Activated naive CD4-positive, alpha-beta T cell treated with anti-CD3 and anti-CD28 coated beads, Interleukin-2, amount 10 ng/mL, durations not matched to agents 7 days and 5 days (primary cell): ENCODE results near the gene TBL3.
"Not testable (repeated sequence)": the region's sequence is repeated elsewhere in the genome, so short reads cannot be mapped to it uniquely, and the experiment has no call there.

Experiments used
- CTCF ChIA-PET: fragments of 350-600 bp; sonication (Branson Sonifier 250); formaldehyde crosslinking; loops from one replicate; lab custom pipeline; 2021; ENCODE audit warnings: antibody characterized with exemption; lab: Charles Lee
- DNase-seq: peaks from one replicate; pipeline ENCODE4 v3.0.0-alpha.2; 2020
- H3K27ac Mint-ChIP-seq: one replicate; pipeline ENCODE4 v1.8.0; 2021; ENCODE audit warnings: mild to moderate bottlenecking, moderate library complexity, mixed read lengths
- H3K27me3 Mint-ChIP-seq: one replicate; pipeline ENCODE4 v1.8.0; 2021; ENCODE audit warnings: mild to moderate bottlenecking, mixed read lengths
- H3K36me3 Mint-ChIP-seq: one replicate; pipeline ENCODE4 v1.8.0; 2021; ENCODE audit warnings: mixed read lengths
- H3K4me1 Mint-ChIP-seq: one replicate; pipeline ENCODE4 v1.8.0; 2021; ENCODE audit warnings: mixed read lengths
- H3K4me3 Mint-ChIP-seq: one replicate; pipeline ENCODE4 v1.8.0; 2021; ENCODE audit warnings: mild to moderate bottlenecking, moderate library complexity, mixed read lengths
- H3K9me3 Mint-ChIP-seq: one replicate; pipeline ENCODE4 v1.8.0; 2021; ENCODE audit warnings: mixed read lengths

Gene TBL3

DNA sequence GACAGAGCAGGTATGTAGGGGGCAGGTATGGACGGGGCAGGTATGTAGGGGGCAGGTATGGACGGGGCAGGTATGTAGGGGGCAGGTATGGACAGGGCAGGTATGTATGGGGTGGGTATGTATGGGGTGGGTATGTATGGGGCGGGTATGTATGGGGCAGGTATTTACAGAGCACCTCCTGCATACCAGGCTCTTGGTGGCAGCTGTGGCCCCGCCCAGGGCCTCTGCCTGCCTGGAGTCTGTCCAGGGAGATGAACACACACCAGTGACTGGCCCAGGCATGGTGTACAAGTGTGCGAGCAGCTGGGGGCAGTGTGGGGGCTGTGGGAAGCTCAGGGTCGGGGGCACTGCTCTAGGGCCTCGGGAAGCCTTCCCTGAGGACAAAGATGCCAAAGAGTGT lies 21.8 kb upstream of the TBL3 start:
- Mint-ChIP-seq H3K27ac (no peak overlapping the region), H3K27me3 (peaks cover 17% of the 10 kb centered on the region), H3K9me3 (no peaks in the 10 kb centered on the region), H3K4me1 (no peaks in the 10 kb centered on the region), H3K36me3 (no peaks in the 10 kb centered on the region), H3K4me3 (no peak overlapping the region)
- CTCF ChIA-PET: no interaction called here
- DNase-seq: no peak

DNA sequence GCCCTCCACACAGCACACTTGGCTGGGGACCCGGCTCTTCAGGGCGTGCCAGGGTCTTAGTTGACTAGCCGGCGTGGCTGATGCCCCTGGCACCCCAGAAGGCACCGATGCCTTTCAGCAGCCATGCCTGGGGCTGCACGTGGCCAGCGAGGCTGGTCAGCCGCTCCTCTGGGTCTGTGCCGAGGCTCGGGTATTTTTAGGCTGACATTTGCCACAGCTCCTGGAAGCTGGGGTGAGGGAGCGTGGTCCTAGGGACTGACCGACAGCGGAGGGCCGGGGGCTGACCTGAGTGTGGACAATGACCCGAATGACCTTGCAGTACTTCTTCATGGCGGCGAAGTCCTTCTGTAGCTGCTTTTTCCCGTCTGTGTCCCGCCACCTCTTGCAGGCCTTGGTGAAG lies 21.3 kb upstream of the TBL3 start:
- CTCF ChIA-PET: interaction anchor here (1.2 kb wide), 1 partner anchor 54 kb away, joined by 3 read pairs; no protein-coding TSS in a partner anchor
- no peaks in the 10 kb centered on the region for H3K9me3 Mint-ChIP-seq

DNA sequence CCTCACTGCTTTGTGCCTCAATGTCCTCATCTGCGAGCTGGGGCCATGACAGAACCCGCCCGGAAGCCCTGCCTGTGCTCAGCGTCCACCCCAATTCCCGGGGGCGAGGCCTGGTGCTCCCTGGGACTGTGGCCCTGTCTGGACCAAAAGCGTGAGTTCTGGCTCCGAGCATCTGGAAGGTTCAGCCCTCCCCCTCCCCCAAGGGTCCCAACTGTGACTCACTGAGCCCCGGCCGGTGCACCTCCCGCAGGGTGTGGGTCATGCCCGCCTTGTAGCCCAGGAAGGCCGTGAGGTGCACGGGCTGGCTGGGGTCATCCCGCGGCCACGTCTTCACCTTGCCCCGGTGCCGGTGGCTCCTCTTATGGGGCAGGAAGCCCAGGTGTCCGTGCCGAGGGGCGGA lies 18.1 kb upstream of the TBL3 start:
- Mint-ChIP-seq H3K36me3 (no peaks in the 10 kb centered on the region), H3K27me3 (peaks cover 31% of the 10 kb centered on the region), H3K4me3 (no peak overlapping the region), H3K27ac (no peak overlapping the region), H3K9me3 (no peaks in the 10 kb centered on the region), H3K4me1 (peaks cover 2% of the 10 kb centered on the region)
- no peak for DNase-seq
- CTCF ChIA-PET: no interaction called here

More for the DNA sequence above, 21.3 kb upstream of the TBL3 start:
- Mint-ChIP-seq H3K36me3 (no peaks in the 10 kb centered on the region), H3K4me3 (no peak overlapping the region), H3K4me1 (no peaks in the 10 kb centered on the region), H3K27ac (no peak overlapping the region), H3K27me3 (peaks cover 17% of the 10 kb centered on the region)
- DNase-seq: no peak

DNA sequence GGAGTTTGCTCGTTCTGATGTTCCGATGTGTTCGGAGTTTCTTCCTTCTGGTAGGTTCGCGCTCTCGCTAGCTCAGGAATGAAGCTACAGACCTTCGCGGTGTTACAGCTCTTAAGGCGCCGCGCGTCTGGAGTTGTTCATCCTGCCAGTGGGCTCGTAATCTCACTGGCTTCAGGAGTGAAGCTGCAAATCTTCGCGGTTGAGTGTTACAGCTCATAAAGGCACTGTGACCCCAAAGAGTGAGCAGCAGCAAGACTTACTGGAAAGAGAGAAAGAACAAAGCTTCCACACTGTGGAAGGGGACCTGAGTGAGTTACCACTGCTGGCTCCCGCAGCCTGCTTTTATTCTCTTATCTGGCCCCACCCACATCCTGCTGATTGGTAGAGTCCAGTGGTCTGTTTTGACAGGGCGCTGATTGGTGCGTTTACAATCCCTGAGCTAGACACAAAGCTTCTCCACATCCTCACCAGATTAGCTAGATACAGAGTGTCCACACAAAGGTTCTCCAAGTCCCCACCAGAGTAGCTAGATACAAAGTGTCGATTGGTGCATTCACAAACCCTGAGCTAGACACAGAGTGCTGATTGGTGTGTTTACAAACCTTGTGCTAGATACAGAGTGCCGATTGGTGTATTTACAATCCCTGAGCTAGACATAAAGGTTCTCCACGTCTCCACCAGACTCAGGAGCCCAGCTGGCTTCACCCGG lies 14.3 kb upstream of the TBL3 start:
- not testable (repeated sequence) for H3K9me3 Mint-ChIP-seq, H3K4me3 Mint-ChIP-seq, DNase-seq, H3K27ac Mint-ChIP-seq
- peaks cover 24% of the 10 kb centered on the region for H3K27me3 Mint-ChIP-seq
- H3K36me3 Mint-ChIP-seq: peaks cover 15% of the 10 kb centered on the region
- H3K4me1 Mint-ChIP-seq: peaks cover 28% of the 10 kb centered on the region
- CTCF ChIA-PET: interaction anchor here (0.9 to 2.2 kb wide), 2 partner anchors 12 to 183 kb away, joined by 3 to 6 read pairs; no protein-coding TSS in a partner anchor

DNA sequence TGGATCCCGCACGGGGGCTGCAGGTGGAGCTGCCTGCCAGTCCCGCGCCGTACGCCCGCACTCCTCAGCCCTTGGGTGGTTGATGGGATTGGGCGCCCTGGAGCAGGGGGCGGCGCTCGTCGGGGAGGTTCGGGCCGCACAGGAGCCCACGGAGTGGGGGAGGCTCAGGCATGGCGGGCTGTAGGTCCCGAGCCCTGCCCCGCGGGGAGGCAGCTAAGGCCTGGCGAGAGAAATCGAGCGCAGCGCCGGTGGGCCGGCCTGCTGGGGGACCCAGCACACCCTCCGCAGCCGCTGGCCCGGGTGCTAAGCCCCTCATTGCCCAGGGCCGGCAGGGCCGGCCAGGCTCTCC lies 13.7 kb upstream of the TBL3 start:
- not testable (repeated sequence) for H3K4me3 Mint-ChIP-seq, H3K9me3 Mint-ChIP-seq, H3K27ac Mint-ChIP-seq, DNase-seq
- CTCF ChIA-PET: interaction anchor here (0.9 to 2.2 kb wide), 3 partner anchors 12 to 183 kb away, joined by 3 to 6 read pairs (median 4); partner anchors contain the start of gene TBL3
- Mint-ChIP-seq H3K4me1 (peaks cover 34% of the 10 kb centered on the region), H3K27me3 (peaks cover 21% of the 10 kb centered on the region), H3K36me3 (peaks cover 20% of the 10 kb centered on the region)

DNA sequence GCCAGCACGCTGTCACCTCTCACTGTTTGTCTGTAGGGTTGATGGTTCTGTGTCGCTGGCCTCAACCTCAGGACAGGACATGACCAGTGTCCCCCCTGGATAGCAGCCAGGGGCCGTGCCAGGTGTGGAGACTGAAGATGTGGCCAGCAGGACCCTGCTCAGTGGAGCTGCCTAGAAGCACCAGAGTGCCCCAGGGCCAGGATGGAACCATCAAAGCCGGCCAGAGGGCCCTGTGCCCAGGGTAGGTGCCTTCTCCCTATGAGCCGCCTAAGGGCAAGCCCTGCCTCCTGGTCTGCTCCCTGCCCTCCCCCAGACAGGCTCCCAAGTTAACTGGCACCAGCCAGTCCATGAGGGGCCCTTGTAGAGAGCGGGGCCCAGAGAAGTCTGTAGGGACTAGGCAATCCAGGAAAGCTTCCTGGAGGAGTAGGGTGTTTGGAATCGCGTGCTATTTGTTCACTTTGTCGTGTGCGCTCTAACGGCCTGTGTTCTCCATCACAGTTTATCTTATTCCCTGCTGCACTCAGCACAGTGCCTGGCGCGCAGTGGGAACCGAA lies 13.1 kb upstream of the TBL3 start:
- Mint-ChIP-seq H3K36me3 (peaks cover 23% of the 10 kb centered on the region), H3K4me3 (peak overlapping the region; percentile 95), H3K27ac (peak overlapping the region; percentile 62), H3K4me1 (peaks cover 40% of the 10 kb centered on the region), H3K9me3 (no peaks in the 10 kb centered on the region), H3K27me3 (peaks cover 21% of the 10 kb centered on the region)
- no peak for DNase-seq
- CTCF ChIA-PET: interaction anchor here (1.8 to 2.2 kb wide), 2 partner anchors 13 kb away, joined by 4 to 6 read pairs; partner anchors contain the start of gene TBL3

DNA sequence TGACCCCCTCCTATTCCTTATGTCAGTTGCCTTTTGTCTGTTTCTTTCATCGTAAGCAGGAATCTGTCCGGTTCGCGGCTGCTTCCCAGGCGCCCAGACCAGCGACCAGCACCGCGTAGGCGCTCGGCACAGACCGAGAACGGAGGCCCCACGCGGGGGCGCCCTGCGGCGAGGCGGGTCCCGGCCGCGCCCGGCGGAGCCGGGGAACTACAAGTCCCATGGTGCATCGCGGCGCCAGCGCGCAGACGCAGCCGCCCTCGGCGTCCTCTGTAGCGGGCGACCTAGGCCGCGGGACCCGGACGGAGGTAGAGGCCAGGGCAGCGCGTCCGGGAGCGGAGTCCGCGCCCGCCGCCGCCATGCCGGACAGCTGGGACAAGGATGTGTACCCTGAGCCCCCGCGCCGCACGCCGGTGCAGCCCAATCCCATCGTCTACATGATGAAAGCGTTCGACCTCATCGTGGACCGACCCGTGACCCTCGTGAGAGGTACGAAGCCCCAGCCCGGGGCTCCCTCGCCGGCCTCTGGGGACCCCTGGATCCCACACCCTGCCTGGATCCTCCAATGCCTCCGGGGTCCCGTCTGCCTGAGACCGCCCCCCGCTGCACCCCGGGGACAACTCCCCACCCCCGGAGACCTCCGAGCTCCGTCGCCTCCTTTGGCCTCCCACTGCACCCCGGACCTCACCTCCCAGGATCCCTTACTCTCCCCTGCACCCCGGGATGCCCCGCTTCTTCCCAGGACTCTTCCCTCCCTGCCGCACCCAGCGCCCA lies 12.4 kb upstream of the TBL3 start, which contains the start of gene NDUFB10:
NDUFB10 (plus strand) TSS at position 270 of the 771 bp plus-strand sequence; CDS start at position 357, 87 bp downstream.
- peak; percentile 94 for DNase-seq
- Mint-ChIP-seq H3K36me3 (peaks cover 28% of the 10 kb centered on the region), H3K27me3 (peaks cover 20% of the 10 kb centered on the region), H3K4me3 (peak within 1 kb of the TSS; percentile 95), H3K4me1 (peaks cover 44% of the 10 kb centered on the region), H3K27ac (peak within 1 kb of the TSS; percentile 94), H3K9me3 (no peaks in the 10 kb centered on the region)
- CTCF ChIA-PET: interaction anchor here (1.8 kb wide), 1 partner anchor 12 kb away, joined by 4 read pairs; the partner anchor contains the start of gene TBL3

DNA sequence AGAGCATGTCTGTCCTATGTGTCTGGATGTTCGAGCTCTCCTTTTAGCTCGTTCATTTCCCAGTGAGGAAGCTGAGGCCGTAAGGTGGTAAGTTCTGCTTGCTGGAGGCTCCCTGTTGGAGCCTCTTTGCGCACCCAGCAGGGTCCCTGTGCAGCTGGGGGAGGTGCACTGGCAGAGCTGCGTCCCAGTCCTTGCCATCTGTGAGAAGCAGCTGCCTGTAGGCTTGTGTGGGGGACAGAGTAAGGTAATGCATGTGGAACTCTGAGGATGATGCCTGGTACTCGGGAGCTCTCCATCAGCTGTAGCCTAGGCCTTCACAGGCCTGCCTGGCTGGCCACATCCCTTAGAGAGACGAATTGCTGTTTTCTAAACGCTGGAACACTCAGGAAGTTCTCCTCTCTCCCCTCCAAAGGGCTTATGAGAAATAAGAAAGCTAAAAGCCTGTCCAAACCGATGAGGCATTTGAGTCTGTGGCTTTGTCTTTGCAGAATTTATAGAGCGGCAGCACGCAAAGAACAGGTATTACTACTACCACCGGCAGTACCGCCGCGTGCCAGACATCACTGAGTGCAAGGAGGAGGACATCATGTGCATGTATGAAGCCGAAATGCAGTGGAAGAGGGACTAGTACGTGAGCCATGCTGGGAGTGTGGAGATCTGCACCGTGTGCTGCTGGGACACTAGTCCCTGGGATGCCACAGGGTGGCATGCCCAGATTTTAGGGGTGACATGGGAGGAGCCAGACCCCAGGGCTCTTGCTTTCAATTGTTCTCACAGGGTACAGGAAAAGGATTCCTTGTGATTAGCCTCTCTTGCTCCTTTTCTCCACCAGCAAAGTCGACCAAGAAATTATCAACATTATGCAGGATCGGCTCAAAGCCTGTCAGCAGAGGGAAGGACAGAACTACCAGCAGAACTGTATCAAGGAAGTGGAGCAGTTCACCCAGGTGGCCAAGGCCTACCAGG lies 10.9 kb upstream of the TBL3 start:
- DNase-seq: no peak
- Mint-ChIP-seq H3K36me3 (peaks cover 32% of the 10 kb centered on the region), H3K9me3 (no peaks in the 10 kb centered on the region), H3K4me1 (peaks cover 50% of the 10 kb centered on the region), H3K4me3 (peak overlapping the region; percentile 95), H3K27me3 (peaks cover 11% of the 10 kb centered on the region), H3K27ac (peak overlapping the region; percentile 94)
- CTCF ChIA-PET: interaction anchor here (1.5 kb wide), 1 partner anchor 11 kb away, joined by 3 read pairs; the partner anchor contains the start of gene TBL3

DNA sequence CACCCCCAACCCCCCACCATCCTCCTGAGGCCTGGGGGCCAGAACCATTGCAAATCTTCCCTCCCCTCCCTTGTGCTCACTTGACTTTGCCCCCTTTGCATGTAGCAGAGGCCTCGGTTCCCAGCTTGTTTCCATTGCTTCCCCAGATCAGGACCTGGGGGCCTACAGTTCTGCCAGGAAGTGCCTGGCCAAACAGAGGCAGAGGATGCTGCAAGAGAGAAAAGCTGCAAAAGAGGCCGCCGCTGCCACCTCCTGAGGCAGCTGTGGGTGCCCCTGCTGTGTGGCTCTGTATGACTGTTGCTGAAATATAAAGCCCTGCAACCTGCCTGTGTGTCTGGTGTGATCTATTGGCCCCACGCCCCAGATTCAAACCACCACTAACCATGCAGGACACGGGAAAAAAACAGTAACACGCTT lies 10.2 kb upstream of the TBL3 start:
- Mint-ChIP-seq H3K4me1 (peaks cover 50% of the 10 kb centered on the region), H3K36me3 (peaks cover 32% of the 10 kb centered on the region), H3K4me3 (peak overlapping the region; percentile 46), H3K27ac (peak overlapping the region; percentile 94), H3K9me3 (no peaks in the 10 kb centered on the region), H3K27me3 (peaks cover 5% of the 10 kb centered on the region)
- CTCF ChIA-PET: no interaction called here
- DNase-seq: no peak

DNA sequence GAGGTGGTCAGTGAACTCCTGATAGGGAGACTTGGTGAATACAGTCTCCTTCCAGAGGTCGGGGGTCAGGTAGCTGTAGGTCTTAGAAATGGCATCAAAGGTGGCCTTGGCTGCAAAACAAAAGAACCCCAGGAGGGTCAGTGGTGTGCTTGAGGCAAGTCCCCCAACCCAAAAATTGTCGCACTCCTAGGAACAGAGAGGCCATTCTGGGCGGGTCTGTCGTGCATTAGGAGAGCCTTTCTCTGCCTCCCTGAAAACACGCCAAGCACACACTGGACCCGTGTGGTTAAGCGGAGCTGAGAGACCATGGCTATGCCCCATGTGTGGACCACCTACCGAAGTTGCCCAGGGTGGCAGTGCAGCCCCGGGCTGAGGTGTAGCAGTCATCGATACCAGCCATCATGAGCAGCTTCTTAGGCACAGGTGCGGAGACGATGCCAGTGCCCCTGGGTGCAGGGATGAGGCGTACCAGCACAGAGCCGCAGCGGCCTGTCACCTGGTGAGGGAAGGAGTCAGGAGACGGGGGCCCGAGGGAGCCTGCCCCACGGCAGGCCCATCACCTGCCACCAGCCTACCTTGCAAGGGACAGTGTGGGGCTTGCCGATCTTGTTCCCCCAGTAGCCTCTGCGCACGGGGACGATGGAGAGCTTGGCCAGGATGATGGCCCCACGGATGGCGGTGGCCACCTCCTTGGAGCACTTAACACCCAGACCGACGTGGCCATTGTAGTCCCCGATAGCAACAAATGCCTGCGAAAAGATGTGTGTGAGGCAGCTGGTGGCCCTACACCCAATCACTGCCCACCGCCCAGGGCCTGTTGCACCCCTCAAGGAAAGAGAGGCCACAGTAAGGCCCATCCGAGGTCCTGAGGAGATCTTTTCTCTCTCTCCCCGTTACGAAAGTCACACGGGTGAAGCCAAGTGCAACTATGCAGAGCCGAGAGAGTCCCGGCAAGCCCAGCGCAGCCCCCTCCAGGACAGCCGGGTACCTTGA lies 9.4 kb upstream of the TBL3 start:
- peaks cover 51% of the 10 kb centered on the region for H3K4me1 Mint-ChIP-seq
- H3K9me3 Mint-ChIP-seq, H3K27me3 Mint-ChIP-seq, CTCF ChIA-PET, DNase-seq: not testable (repeated sequence)
- peak overlapping the region; percentile 94 for H3K27ac Mint-ChIP-seq
- peaks cover 32% of the 10 kb centered on the region for H3K36me3 Mint-ChIP-seq
- peak overlapping the region; percentile 92 for H3K4me3 Mint-ChIP-seq

DNA sequence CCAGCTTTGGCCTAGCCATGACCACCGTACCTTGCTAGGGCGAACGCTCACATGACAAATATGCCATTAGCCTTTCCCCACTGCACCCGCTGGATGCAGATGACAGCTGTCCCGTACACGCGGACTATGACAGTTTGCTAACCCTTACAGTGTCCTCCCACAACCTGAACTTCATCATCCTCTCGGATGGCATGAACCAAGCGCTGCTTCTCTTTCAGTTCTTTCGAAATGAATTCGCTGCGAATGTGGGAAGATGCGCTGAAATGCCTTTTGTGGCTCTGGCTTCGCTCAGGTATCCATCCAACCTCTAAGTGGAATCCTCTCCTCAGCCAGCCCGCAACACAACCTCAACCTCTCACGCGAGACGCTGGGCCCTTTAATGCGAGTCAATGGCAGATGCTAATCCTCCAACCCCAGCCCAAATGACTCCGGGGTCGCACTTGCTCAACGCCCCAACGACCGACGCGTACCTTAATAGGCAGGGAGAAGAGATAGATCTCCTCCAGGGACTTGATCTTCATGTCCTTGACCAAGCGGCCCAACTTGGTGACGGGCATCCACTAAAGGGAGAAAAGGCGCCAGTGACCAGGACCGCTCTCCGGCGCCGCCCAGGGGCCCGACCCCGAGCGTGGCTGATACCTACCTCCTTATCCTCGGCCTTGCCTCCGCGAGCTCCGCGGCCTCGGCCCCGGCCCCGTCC lies 7.9 kb upstream of the TBL3 start:
- CTCF ChIA-PET: interaction anchor here (1.2 to 1.5 kb wide), 2 partner anchors 22 to 40 kb away, joined by 3 to 4 read pairs; no protein-coding TSS in a partner anchor
- Mint-ChIP-seq H3K4me3 (peak overlapping the region; percentile 92), H3K36me3 (peaks cover 32% of the 10 kb centered on the region), H3K27me3 (no peaks in the 10 kb centered on the region), H3K27ac (peak overlapping the region; percentile 93), H3K9me3 (no peaks in the 10 kb centered on the region), H3K4me1 (peaks cover 52% of the 10 kb centered on the region)
- peak; percentile 53 for DNase-seq
